ENCODE results near the gene SH3PXD2B. TPM values are rescaled to one million over a fixed set of nuclear protein-coding genes. Genes with fewer than 3 reads are reported as not detected.

The SH3PXD2B gene
- total and polyA plus RNA-seq, 2 of the 4 experiments (the other 2 are of a cell fraction), result 8.2 to 14.4 TPM

GRCh38 chr5:172281346-172281745, 173.0 kb downstream of the SH3PXD2B start (continued):
- TF ChIP-seq MAFK (IDR thresholded peaks at IDR 0.05; ENCODE audit: low read depth, low read length) (no peak), RCOR1 (IDR thresholded peaks at IDR 0.05; ENCODE audit: insufficient replicate concordance, low read length) (no peak), FOS (IDR thresholded peaks at IDR 0.05; ENCODE audit: low read depth, low read length) (no peak), CHD1 (IDR thresholded peaks at IDR 0.05; ENCODE audit: low read depth, low read length) (no peak), RFX5 (IDR thresholded peaks at IDR 0.05; ENCODE audit: low read depth, low read length) (no peak)

DNA sequence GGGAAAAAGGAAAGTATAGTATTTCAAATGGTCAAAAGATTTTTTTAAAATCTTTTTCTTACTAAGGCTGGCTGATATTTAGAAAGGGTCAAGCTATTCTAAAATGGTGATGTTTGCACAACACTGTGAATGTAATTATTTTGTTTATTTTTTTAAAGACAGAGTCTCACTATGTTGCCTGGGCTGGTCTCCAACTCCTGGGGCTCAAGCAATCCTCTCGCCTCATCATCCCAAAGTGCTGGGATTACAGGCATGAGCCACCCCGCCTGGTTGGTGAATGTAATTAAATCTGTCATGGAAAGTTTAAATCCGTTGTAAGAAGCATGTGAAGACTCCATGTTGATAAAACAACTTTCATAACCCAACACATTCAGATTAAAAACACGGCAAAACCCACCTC, 173.4 kb downstream of the SH3PXD2B start:
- Histone ChIP-seq H3K4ac (ENCODE audit: low read depth, low read length) (no peak overlapping the region), H3K79me1 (ENCODE audit: low read depth in 1 of 2, low read length in 2 of 2) (peaks cover 15 to 60% of the 10 kb centered on the region in 2 experiments), H4K91ac (ENCODE audit: insufficient read depth, low read depth, low read length) (no peak overlapping the region), H2AK5ac (ENCODE audit: low read depth, low read length) (no peak overlapping the region), H3K23ac (ENCODE audit: low read depth, low read length) (peak overlapping the region; percentile 44; the same call in 1 of the 2 replicates), H2AK9ac (replicated peaks; ENCODE audit: low read depth, low read length, poor library complexity) (no peak overlapping the region), H2BK5ac (ENCODE audit: low read depth, low read length, poor library complexity, severe bottlenecking) (no peak overlapping the region), H2BK20ac (ENCODE audit: low read depth, low read length) (no peak overlapping the region), H3K27me3 (ENCODE audit: control insufficient read depth, insufficient read depth, low read length) (no peaks in the 10 kb centered on the region), H3K14ac (replicated peaks; ENCODE audit: low read depth, low read length) (no peak overlapping the region), H3K56ac (ENCODE audit: extremely low read depth, insufficient read depth, low read length) (no peak overlapping the region), H4K8ac (ENCODE audit: low read depth in 2 of 2, low read length in 2 of 2) (peak overlapping the region in 1 of 2 experiments; percentile 35; a peak in 1 of 4 replicates), H3K9me1 (ENCODE audit: insufficient read depth, low read length) (peaks cover 14% of the 10 kb centered on the region), H3K4me1 (ENCODE audit: control insufficient read depth, insufficient read depth, low read length) (peaks cover 5% of the 10 kb centered on the region), H3K9ac (ENCODE audit: low read depth, low read length) (no peak overlapping the region), H3K36me3 (ENCODE audit: control insufficient read depth, insufficient read depth, low read length) (no peaks in the 10 kb centered on the region), H3K9me3 (ENCODE audit: control insufficient read depth, insufficient read depth, low read length) (no peaks in the 10 kb centered on the region), H3K4me2 (ENCODE audit: low read depth, low read length) (peak overlapping the region; percentile 68), H3K27ac (ENCODE audit: insufficient read depth, low read length) (peak overlapping the region; percentile 18; the same call in 1 of the 2 replicates), H3K4me3 (ENCODE audit: insufficient read depth, low read depth, low read length) (no peak overlapping the region), H4K20me1 (ENCODE audit: insufficient read depth, low read length) (peaks cover 71% of the 10 kb centered on the region), H2AFZ (replicated peaks; ENCODE audit: low read length, poor library complexity) (no peak overlapping the region), H2BK120ac (ENCODE audit: low read depth, low read length) (no peak overlapping the region), H3K18ac (ENCODE audit: low read depth, low read length) (no peak overlapping the region), H2BK15ac (ENCODE audit: low read depth, low read length) (no peak overlapping the region), H4K5ac (ENCODE audit: low read depth, low read length) (no peak overlapping the region)
- dilution Hi-C loops (cut with HindIII; ENCODE audit: low sequenced_read_pairs, unreplicated experiment), result no loop called here
- no TSS peak for BruUV-seq (replicated peaks)
- ChIA-PET POLR2A (ENCODE audit: unreplicated experiment) (interaction anchor here (1.4 kb wide), 1 partner anchor 76 kb away, joined by 4 read pairs; no protein-coding TSS in a partner anchor), CTCF (no interaction called here)
- intact Hi-C loops (cut with micrococcal nuclease), result loop anchor here (5.0 kb wide), 3 partner anchors 74 to 659 kb away; no protein-coding TSS in a partner anchor
- in situ Hi-C loops (cut with MboI; ENCODE audit: low sequenced_read_pairs), result loop anchor here (10.0 to 25.0 kb wide), 2 partner anchors 176 to 869 kb away; partner anchors contain the start of gene FGF18
- DNase-seq, result peak; percentile 77
- 0 out of 2 replicates have a peak, but pooled peaks have one; percentile 2 for ATAC-seq (ENCODE audit: low read depth)
- no CpG with 5 or more reads among the region's 4 CpGs for WGBS, 2 experiments (ENCODE audit: extremely low coverage in 2 of 2, insufficient read length in 1 of 2)
- TF ChIP-seq MXI1 (IDR thresholded peaks at IDR 0.05; ENCODE audit: borderline replicate concordance, low read depth, low read length) (peak; percentile 62; the same call in 1 of the 2 replicates), CHD1 (IDR thresholded peaks at IDR 0.05; ENCODE audit: low read depth, low read length) (no peak), BHLHE40 (IDR thresholded peaks at IDR 0.05; ENCODE audit: low read depth, low read length) (peak; percentile 24; the same call in 1 of the 2 replicates), POLR2A (IDR thresholded peaks at IDR 0.05; ENCODE audit: low read depth, low read length) (no peak), CEBPB (IDR thresholded peaks at IDR 0.05; ENCODE audit: low read depth, low read length) (peak; percentile 80)

All from IMR-90 (cell line).